GM12891 (cell line): ENCODE results near the gene GLIPR2.

Experiments used
- DNase-seq: peaks from one replicate; pipeline ENCODE4 v3.0.0; 2011; ENCODE audit warnings: low spot score; ENCODE audit not compliant: insufficient read length
- FAIRE-seq: peaks from 2 replicates; lab custom pipeline; 2011; peaks lifted over from hg19 to GRCh38; lab: Jason Lieb, UNC
- PAX5 ChIP-seq: IDR thresholded peaks from 2 replicates; pipeline ENCODE4 v1.6.1; 2011; ENCODE audit warnings: low read length, moderate library complexity, mild to moderate bottlenecking; ENCODE audit not compliant: insufficient read depth, severe bottlenecking
- POLR2A ChIP-seq: IDR thresholded peaks from 2 replicates; pipeline ENCODE4 v1.6.1; 2011; ENCODE audit warnings: low read depth, low read length, control low read depth
- POLR2AphosphoS5 ChIP-seq: IDR thresholded peaks from 2 replicates; pipeline ENCODE4 v1.6.1; 2011; ENCODE audit warnings: low read depth, low read length, control low read depth
- POU2F2 ChIP-seq: IDR thresholded peaks from 2 replicates; pipeline ENCODE4 v1.6.1; 2011; ENCODE audit warnings: low read depth, mild to moderate bottlenecking, control low read depth, low read length, moderate library complexity
- SPI1 ChIP-seq: IDR thresholded peaks from 2 replicates; pipeline ENCODE4 v1.6.1; 2011; ENCODE audit warnings: low read depth, low read length, control low read depth
- TAF1 ChIP-seq: IDR thresholded peaks from 2 replicates; pipeline ENCODE4 v1.6.1; 2011; ENCODE audit warnings: low read depth, low read length, control low read depth

Gene GLIPR2

GRCh38 chr9:36190388-36191289 is 54.1 kb downstream of the GLIPR2 start, which contains the start of gene CLTA:
Gene CLTA, plus strand, starts transcription at chr9:36190921. Its CDS starts 136 bp downstream, at chr9:36191057.
- TF ChIP-seq SPI1 (no peak; the same call in none of the 2 replicates), POU2F2 (peak; percentile 66), POLR2A (peak; percentile 99), PAX5 (no peak), TAF1 (peak; percentile 91), POLR2AphosphoS5 (peak; percentile 99)
- DNase-seq (peak; percentile 93), FAIRE-seq (peak; percentile 98)

DNA sequence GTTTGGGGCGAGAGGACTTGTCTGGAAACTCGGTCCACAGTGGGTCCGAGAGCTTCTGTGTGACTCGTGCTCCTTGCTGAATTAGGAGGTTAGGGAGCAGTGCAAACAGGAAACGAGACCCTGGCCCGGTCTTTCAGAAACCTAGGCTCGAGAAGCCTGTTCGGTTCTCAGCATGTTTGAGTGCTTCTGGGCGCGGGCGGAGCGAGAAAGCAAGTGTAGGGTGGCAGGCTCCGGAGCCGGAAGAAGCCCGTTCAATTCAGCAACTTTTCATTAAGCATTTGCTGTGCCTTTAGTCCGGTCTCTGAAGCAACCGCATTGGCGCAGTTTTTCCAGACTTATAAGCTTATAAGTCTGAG is 54.7 kb downstream of the GLIPR2 start:
- peak; percentile 19; the same call in 1 of the 2 replicates for TF ChIP-seq POU2F2
- TF ChIP-seq SPI1 = no peak
- TF ChIP-seq TAF1 = 0 out of 2 replicates have a peak, but pooled peaks have one; percentile 25
- no peak for TF ChIP-seq POLR2AphosphoS5
- TF ChIP-seq POLR2A = no peak
- TF ChIP-seq PAX5 = no peak
- FAIRE-seq = peak; percentile 45
- no peak for DNase-seq

DNA sequence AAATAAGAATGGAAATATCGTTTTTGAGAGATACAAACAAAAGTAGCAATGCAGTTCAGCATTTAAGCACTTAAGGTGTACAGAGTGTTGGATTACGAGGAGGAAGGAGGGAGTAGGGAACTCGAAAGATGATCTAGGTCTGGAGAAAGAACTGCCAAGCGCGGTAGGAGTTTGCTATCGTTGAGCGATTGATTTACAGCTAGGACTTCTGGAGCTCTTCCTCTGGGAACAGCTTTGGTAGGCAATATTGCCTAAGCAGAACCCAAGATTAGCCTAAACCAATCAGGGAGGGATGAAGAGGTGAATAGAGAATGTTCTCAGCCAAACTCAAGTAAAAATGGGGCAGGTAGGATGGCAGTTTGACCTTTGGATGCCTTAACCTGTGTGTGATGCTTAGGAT is 55.2 kb downstream of the GLIPR2 start:
- DNase-seq (no peak), FAIRE-seq (no peak)
- TF ChIP-seq SPI1 (no peak), PAX5 (no peak), TAF1 (no peak), POLR2AphosphoS5 (no peak), POU2F2 (no peak), POLR2A (no peak)

GRCh38 chr9:36192196-36192595 is 55.7 kb downstream of the GLIPR2 start:
- no peak for FAIRE-seq
- peak; percentile 35 for TF ChIP-seq PAX5
- TF ChIP-seq SPI1 = no peak
- DNase-seq = no peak

GRCh38 chr9:36193023-36193422 is 56.5 kb downstream of the GLIPR2 start:
- no peak for TF ChIP-seq TAF1
- FAIRE-seq (no peak), DNase-seq (no peak)

DNA sequence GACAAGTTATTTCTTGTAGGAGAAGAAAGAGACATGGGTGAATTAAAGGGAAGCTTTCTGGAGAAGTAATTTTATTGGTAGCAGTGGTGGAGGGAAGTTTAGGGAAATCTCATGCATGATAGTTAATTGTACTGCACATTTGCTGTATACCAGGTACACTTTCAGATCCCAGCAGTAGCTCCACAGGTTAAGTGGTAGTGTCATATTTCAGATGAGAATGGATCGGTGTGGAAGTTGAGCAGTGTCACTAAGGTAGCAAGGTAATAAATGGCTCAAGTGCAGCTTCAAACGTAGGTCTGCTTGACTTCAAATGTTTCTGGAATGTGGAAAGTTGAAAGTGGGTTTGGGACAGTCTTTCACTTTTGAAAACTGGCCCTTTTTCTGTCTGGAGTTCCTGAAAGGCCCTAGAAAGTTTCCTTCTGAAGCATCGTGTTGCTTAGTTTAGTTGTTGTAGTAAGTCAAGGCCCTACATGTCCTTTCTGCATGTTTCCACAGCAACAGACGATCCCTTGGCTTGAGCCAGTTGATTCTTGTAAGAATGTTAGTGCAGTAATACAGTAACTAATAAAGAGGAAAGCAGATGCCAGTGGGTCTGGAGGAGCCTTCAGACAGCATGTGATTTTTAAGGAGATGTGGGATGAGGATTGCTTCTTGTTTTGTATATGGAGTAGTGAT is 57.9 kb downstream of the GLIPR2 start:
- FAIRE-seq (peak; percentile 20), DNase-seq (no peak)
- no peak for TF ChIP-seq TAF1
- no peak for TF ChIP-seq POLR2A
- no peak for TF ChIP-seq POU2F2
- TF ChIP-seq POLR2AphosphoS5 = no peak
- TF ChIP-seq PAX5 = no peak
- TF ChIP-seq SPI1 = no peak

- no peak for DNase-seq
- no peak for TF ChIP-seq POLR2AphosphoS5
- no peak for TF ChIP-seq POU2F2
- no peak for TF ChIP-seq POLR2A
- TF ChIP-seq PAX5 = no peak
- no peak for TF ChIP-seq TAF1
- no peak for TF ChIP-seq SPI1
- FAIRE-seq = no peak
These were observed 68.5 kb downstream of the GLIPR2 start for GRCh38 chr9:36204906-36205547.

- DNase-seq (no peak), FAIRE-seq (no peak)
These were observed 70.5 kb downstream of the GLIPR2 start for GRCh38 chr9:36207016-36207415.

DNA sequence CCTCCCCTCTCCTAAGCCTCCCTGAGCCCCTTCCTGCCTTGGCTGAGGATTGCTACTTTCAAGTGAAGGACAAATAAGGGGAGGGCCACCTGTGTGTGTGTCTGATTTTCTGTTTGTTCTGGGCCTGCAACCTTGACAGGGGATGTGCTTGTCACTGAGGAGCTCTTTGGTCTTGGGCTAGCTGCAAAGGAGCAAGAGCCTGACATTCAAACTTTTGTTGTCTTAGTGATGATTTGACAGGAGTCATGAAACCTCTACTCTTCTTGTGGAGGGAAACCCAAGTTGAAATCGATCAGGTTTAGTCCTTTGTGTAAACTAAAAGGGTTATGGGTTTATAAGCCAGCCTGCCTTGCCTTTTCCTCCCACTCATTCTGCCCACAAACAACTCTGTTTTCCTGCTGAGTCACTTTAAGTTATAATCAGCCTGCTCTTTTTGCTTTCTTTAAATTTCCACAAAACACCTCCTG is 71.0 kb downstream of the GLIPR2 start:
- no peak for TF ChIP-seq PAX5
- no peak for TF ChIP-seq SPI1
- no peak for TF ChIP-seq POU2F2
- no peak for TF ChIP-seq POLR2AphosphoS5
- DNase-seq (no peak), FAIRE-seq (no peak)

More at GRCh38 chr9:36207016-36207415, 70.5 kb downstream of the GLIPR2 start:
- TF ChIP-seq POLR2A (no peak), POLR2AphosphoS5 (no peak), POU2F2 (no peak), PAX5 (no peak), TAF1 (no peak), SPI1 (no peak)

GRCh38 chr9:36208521-36209253 is 72.2 kb downstream of the GLIPR2 start:
- TF ChIP-seq POLR2AphosphoS5 (no peak), TAF1 (no peak), PAX5 (no peak), POU2F2 (no peak), SPI1 (no peak), POLR2A (no peak)
- FAIRE-seq (no peak), DNase-seq (no peak)

- DNase-seq (no peak), FAIRE-seq (no peak)
- TF ChIP-seq POU2F2 = no peak
- TF ChIP-seq POLR2AphosphoS5 = no peak
- TF ChIP-seq SPI1 = no peak
- no peak for TF ChIP-seq TAF1
- no peak for TF ChIP-seq PAX5
- no peak for TF ChIP-seq POLR2A
These were observed 74.2 kb downstream of the GLIPR2 start for GRCh38 chr9:36210722-36211121.
